Measurements from ENCODE around the gene SLC17A3.

DNA sequence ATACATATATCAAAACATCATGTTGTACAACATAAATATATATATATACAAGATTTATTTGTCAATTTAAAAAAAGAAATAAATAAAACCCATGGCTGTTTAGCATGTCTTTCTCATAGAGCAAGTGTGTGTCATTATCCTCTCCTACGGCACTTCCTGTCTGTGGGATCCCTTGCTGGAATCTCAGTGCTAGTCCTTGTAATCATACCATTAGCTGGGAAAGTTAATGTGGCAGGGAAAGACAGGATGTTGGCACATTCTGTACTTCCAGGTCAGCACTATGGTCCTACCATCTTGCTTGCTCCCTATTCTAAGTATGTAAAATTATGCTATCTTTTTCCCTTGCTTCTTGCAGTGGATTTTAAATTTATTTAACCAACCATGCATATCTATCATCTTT is 9.5 kb upstream of the SLC17A3 start:
- TF ChIP-seq ZNF274 (IDR thresholded peaks at IDR 0.05; ENCODE audit: low read depth, low read length) (no peak), YY1 (IDR thresholded peaks at IDR 0.05; ENCODE audit: insufficient read depth, insufficient read length) (no peak), SUZ12 (IDR thresholded peaks at IDR 0.05; ENCODE audit: extremely low read depth, insufficient read depth, insufficient read length) (no peak)

Data from NT2/D1 (cell line).